HT1080 (cell line): ENCODE measurements around the gene PCID2. TPM values are rescaled to one million over a fixed set of nuclear protein-coding genes. Genes with fewer than 3 reads are reported as not detected.

ENCODE experiments used
- DNase-seq: peaks from one replicate; pipeline ENCODE4 v3.0.0-alpha.2; 2015; ENCODE audit warnings: low read depth
- small RNA-seq: library from RNA; depleted of rRNA; stranded (forward); fragments of <200 nt; gene quantifications from one replicate; pipeline ENCODE3, GENCODE V24; 2014
- total RNA-seq: library from RNA; depleted of rRNA; stranded (reverse); fragments of >200 nt; shearing (Covaris generic); gene quantifications from 2 replicates; pipeline ENCODE4 v1.2.3, GENCODE V29; 2014; rRNA removed

PCID2 gene
- total RNA-seq, 1 experiment from 2014 or later, result 114 TPM

- no peak for DNase-seq
These were observed 79.0 kb downstream of the PCID2 start for GRCh38 chr13:113129480-113129879.

Small RNA genes within 50 kb of the gene (small RNA-seq; reads per million reads assigned to genes)
- not detected for gene AL137002.1

Other genes with a start within 250 kb of the PCID2 start
- 0.53 TPM in 1 of 2 replicates, not detected in the other for gene MCF2L, start 239.5 kb downstream of the PCID2 start, total RNA-seq
- gene F7, start 102.9 kb downstream of the PCID2 start, total RNA-seq, result 0.10 TPM in 1 of 2 replicates, not detected in the other
- gene F10, start 85.9 kb downstream of the PCID2 start, total RNA-seq, result not detected in 2 replicates
- not detected in 2 replicates for gene PROZ, start 50.0 kb downstream of the PCID2 start, total RNA-seq
- 159 and 192 TPM in 2 replicates for gene CUL4A, start 944 bp upstream of the PCID2 start, total RNA-seq
- 175 and 178 TPM in 2 replicates for gene LAMP1, start 88.6 kb upstream of the PCID2 start, total RNA-seq
- gene GRTP1, start 155.5 kb upstream of the PCID2 start, total RNA-seq, result 0.19 and 0.23 TPM in 2 replicates
- 0.95 and 1.0 TPM in 2 replicates for gene ADPRHL1, start 244.8 kb upstream of the PCID2 start, total RNA-seq